ENCODE measurements around the gene GULP1.

Gene GULP1

DNA sequence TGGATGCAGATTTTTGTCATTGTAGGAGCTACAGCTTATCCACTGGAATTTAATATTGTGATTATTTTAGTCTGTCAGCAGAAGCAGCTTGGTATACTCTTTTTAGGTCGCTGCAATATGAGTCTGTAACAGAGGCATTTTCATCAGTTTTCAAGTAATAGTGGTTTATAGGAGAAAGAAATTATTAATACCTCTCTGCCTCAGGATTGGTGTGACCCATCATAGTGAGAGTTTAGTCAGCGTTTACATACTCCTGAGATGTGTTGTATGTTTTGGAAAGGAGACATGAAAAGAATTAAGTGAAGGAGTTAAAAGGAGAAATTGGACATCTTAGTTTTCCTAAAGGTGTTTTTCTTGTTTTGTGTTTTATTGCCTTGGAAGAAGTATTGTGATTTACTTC is 189.8 kb downstream of the GULP1 start:
- DNase-seq (ENCODE audit: low read depth): no peak
- TF ChIP-seq, protein P1, sequence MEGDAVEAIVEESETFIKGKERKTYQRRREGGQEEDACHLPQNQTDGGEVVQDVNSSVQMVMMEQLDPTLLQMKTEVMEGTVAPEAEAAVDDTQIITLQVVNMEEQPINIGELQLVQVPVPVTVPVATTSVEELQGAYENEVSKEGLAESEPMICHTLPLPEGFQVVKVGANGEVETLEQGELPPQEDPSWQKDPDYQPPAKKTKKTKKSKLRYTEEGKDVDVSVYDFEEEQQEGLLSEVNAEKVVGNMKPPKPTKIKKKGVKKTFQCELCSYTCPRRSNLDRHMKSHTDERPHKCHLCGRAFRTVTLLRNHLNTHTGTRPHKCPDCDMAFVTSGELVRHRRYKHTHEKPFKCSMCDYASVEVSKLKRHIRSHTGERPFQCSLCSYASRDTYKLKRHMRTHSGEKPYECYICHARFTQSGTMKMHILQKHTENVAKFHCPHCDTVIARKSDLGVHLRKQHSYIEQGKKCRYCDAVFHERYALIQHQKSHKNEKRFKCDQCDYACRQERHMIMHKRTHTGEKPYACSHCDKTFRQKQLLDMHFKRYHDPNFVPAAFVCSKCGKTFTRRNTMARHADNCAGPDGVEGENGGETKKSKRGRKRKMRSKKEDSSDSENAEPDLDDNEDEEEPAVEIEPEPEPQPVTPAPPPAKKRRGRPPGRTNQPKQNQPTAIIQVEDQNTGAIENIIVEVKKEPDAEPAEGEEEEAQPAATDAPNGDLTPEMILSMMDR (IDR thresholded peaks at IDR 0.05; ENCODE audit: control insufficient read depth, insufficient read depth, low read depth, low read length, missing control alignments): no peak
- no peak overlapping the region for H3K4me3 ChIP-seq (ENCODE audit: control insufficient read depth, low read depth, low read length)

DNA sequence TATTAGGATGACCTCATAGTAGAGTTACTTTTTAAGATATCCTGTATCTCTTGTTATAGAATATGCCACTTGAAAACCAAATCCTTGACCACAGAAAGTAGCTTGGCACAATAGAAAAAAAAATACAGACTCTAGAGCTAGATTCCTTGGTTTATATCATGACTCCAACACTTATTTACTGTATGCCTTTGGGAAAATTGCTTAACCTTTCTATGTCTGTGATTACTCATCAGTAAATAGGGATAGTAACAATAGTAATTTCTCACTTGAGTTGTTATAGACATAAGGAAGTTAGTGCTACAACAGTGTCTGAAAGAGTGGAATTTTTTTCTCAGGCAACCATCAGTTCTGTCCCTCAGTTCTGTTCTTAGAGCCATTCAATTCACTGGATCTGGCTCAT is 193.8 kb downstream of the GULP1 start:
- H3K4me3 ChIP-seq (ENCODE audit: control insufficient read depth, low read depth, low read length): no peak overlapping the region
- TF ChIP-seq, protein P1 (IDR thresholded peaks at IDR 0.05; ENCODE audit: control insufficient read depth, insufficient read depth, low read depth, low read length, missing control alignments): no peak
- DNase-seq (ENCODE audit: low read depth): no peak

DNA sequence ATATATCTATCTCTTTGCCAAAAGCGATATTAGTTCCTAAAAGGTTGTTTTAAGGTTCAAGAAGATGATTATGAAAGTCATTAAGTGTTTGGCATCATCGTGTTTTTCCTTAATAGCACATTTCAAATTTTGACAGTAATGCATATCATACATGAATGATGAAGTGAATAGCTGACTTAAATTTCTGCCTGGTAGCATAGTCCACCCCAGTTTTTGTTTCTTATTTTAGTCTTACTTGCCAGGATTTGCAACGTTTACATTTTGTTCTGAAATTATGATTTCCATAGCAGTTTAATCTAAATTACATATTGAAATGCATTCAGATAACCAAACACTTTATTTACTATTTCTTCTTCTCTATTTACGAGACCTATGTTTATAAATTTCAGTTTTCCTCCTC is 201.1 kb downstream of the GULP1 start:
- no peak for DNase-seq (ENCODE audit: low read depth)
- H3K4me3 ChIP-seq (ENCODE audit: control insufficient read depth, low read depth, low read length): no peak overlapping the region
- TF ChIP-seq, protein P1 (IDR thresholded peaks at IDR 0.05; ENCODE audit: control insufficient read depth, insufficient read depth, low read depth, low read length, missing control alignments): no peak

DNA sequence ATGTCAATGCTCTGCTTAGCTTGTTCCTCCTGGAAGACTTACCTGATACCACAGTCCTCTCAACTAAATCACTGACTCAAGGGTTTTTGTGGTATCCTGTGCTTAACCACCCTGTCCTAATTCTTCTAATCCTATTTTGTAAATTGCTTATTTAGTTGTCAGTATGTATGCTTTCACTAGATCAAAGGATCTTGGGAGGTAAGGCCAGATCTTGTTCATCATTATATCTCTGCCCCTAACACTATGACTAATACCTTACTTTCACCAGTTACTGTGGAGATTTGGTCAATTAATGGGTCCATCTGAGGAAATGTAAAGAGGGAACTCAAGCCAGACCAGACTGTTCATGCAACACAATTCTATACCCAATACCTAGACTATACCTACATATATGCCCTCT is 203.2 kb downstream of the GULP1 start:
- DNase-seq (ENCODE audit: low read depth): no peak
- TF ChIP-seq, protein P1 (IDR thresholded peaks at IDR 0.05; ENCODE audit: control insufficient read depth, insufficient read depth, low read depth, low read length, missing control alignments): no peak
- no peak overlapping the region for H3K4me3 ChIP-seq (ENCODE audit: control insufficient read depth, low read depth, low read length)

DNA sequence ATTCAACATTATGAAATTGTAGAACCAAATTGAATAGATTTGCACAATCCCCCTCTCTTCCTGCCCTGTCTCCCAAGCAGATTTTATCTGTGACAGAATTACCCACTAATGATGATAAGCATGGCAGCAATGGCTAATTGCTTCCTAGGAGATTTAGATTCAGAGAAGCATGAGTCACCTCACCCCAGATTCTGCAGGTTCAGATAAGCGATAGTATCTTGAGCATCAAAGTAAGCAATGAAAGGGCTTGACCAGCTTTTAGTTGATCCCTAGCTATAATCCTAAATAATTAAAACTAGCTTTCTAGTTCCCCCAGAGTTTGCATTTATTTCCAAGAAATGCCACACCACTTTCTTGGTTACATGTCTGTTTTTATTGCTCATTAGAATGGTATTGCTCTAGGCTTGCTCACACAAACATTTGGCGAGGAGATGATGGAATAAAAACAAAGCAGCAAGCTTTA is 204.3 kb downstream of the GULP1 start:
- peak; percentile 31 for DNase-seq (ENCODE audit: low read depth)
- TF ChIP-seq, protein P1 (IDR thresholded peaks at IDR 0.05; ENCODE audit: control insufficient read depth, insufficient read depth, low read depth, low read length, missing control alignments): no peak
- no peak overlapping the region for H3K4me3 ChIP-seq (ENCODE audit: control insufficient read depth, low read depth, low read length)

DNA sequence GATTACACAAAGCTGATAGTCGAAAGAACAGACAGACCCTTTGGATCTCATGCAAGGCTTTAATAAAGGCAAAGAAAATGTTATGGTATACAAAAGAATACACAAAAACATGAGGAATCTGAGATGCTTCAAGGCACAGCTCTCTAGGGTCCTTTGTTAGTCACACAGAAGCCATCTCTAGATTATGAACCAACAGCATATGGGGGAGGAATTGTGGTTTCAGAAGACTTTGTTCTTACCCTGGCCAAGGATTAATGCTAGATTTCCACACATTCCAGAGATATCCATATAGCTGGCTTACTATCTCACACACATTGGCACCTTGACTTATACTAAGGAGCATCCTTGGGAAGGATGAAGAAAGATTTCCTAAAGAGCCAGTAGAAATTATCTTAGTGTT is 206.1 kb downstream of the GULP1 start:
- no peak for DNase-seq (ENCODE audit: low read depth)
- no peak overlapping the region for H3K4me3 ChIP-seq (ENCODE audit: control insufficient read depth, low read depth, low read length)
- TF ChIP-seq, protein P1 (IDR thresholded peaks at IDR 0.05; ENCODE audit: control insufficient read depth, insufficient read depth, low read depth, low read length, missing control alignments): no peak

DNA sequence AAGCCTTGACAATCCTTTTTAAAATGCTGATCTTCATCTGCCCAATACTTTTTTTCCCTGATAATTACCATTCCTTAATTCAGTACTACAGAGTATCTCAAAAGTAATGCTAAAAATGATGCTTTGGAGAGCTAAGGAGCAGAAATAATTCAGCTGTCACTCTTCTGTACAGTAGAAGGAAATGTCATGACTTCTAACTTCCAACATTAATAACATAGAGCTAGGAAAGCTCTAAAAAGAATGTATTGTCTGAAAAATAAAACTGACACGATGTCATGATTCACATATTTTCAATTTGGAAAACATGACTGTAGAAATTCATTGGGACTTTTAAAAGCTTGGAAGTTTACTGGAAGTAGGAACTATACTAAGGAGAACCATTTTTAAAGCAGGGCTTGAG is 212.3 kb downstream of the GULP1 start:
- DNase-seq (ENCODE audit: low read depth): no peak
- H3K4me3 ChIP-seq (ENCODE audit: control insufficient read depth, low read depth, low read length): no peak overlapping the region
- TF ChIP-seq, protein P1 (IDR thresholded peaks at IDR 0.05; ENCODE audit: control insufficient read depth, insufficient read depth, low read depth, low read length, missing control alignments): no peak
